Neuronal stem cell (in vitro differentiated cells): ENCODE results near the gene SUSD1.

Experiments used
- DNase-seq: peaks from one replicate; pipeline ENCODE4 v3.0.0-alpha.2; 2013; ENCODE audit warnings: low spot score
- H2AFZ ChIP-seq: one replicate; pipeline ENCODE4 v1.6.1; 2013; ENCODE audit warnings: mild to moderate bottlenecking, low read length, inconsistent platforms
- H2AK5ac ChIP-seq: 2 replicates; pipeline ENCODE4 v1.6.1; 2013; ENCODE audit warnings: low read depth, mild to moderate bottlenecking, inconsistent platforms, low read length, moderate library complexity, mixed read lengths
- H2BK120ac ChIP-seq: 2 replicates; pipeline ENCODE4 v1.6.1; 2013; ENCODE audit warnings: low read depth, mild to moderate bottlenecking, inconsistent platforms, low read length, moderate library complexity, mixed read lengths
- H2BK12ac ChIP-seq: one replicate; pipeline ENCODE4 v1.6.1; 2013; ENCODE audit warnings: low read length, inconsistent platforms
- H2BK15ac ChIP-seq: 2 replicates; pipeline ENCODE4 v1.6.1; 2013; ENCODE audit warnings: mild to moderate bottlenecking, low read length, inconsistent platforms, mixed read lengths
- H2BK5ac ChIP-seq: one replicate; pipeline ENCODE4 v1.6.1; 2013; ENCODE audit warnings: inconsistent platforms, mild to moderate bottlenecking, low read length, moderate library complexity
- H3K14ac ChIP-seq: one replicate; pipeline ENCODE4 v1.6.1; 2013; ENCODE audit warnings: low read length, inconsistent platforms
- H3K18ac ChIP-seq: 2 replicates; pipeline ENCODE4 v1.6.1; 2013; ENCODE audit warnings: low read length, inconsistent platforms
- H3K23ac ChIP-seq: 2 replicates; pipeline ENCODE4 v1.6.1; 2013; ENCODE audit warnings: low read depth, mild to moderate bottlenecking, mixed read lengths, low read length, inconsistent platforms; ENCODE audit not compliant: poor library complexity
- H3K27ac ChIP-seq: replicated peaks from 3 replicates; pipeline ENCODE4 v1.5.1; 2013; ENCODE audit warnings: low read length, inconsistent platforms
- H3K27me3 ChIP-seq, 3 experiments: 2 replicates each; pipeline ENCODE4 v1.6.1; 2013; ENCODE audit warnings: low read length in 3 of 3, mild to moderate bottlenecking in 2 of 3, inconsistent platforms in 1 of 3, low read depth in 1 of 3, mixed read lengths in 1 of 3, moderate library complexity in 1 of 3; ENCODE audit not compliant: control insufficient read depth in 3 of 3, insufficient read depth in 3 of 3
- H3K36me3 ChIP-seq, 2 donors: replicated peaks in 1 of 2; 2 replicates each; pipeline ENCODE4 v1.6.1; 2013; ENCODE audit warnings: low read length in 2 of 2; ENCODE audit not compliant: control insufficient read depth in 2 of 2, insufficient read depth in 2 of 2
- H3K4ac ChIP-seq: 2 replicates; pipeline ENCODE4 v1.6.1; 2013; ENCODE audit warnings: inconsistent platforms, mild to moderate bottlenecking, low read length, moderate library complexity
- H3K4me1 ChIP-seq, 2 donors: 1 replicate in 1 of 2; 2 replicates in 1 of 2; pipeline ENCODE4 v1.6.1; 2013; ENCODE audit warnings: low read length in 2 of 2, low read depth in 1 of 2; ENCODE audit not compliant: control insufficient read depth in 2 of 2, insufficient read depth in 1 of 2
- H3K4me2 ChIP-seq: one replicate; pipeline ENCODE4 v1.6.1; 2013; ENCODE audit warnings: mild to moderate bottlenecking, low read length, inconsistent platforms; ENCODE audit not compliant: insufficient read depth, poor library complexity, severe bottlenecking
- H3K4me3 ChIP-seq, 2 donors: 2 replicates each; pipeline ENCODE4 v1.5.1; 2013; ENCODE audit warnings: low read length in 2 of 2, mild to moderate bottlenecking in 2 of 2, inconsistent platforms in 1 of 2, moderate library complexity in 1 of 2
- H3K79me1 ChIP-seq: one replicate; pipeline ENCODE4 v1.6.1; 2013; ENCODE audit warnings: low read depth, mild to moderate bottlenecking, inconsistent platforms, low read length, moderate library complexity
- H3K9ac ChIP-seq: one replicate; pipeline ENCODE4 v1.6.1; 2013; ENCODE audit warnings: mild to moderate bottlenecking, low read depth, low read length, inconsistent platforms; ENCODE audit not compliant: poor library complexity
- H3K9me3 ChIP-seq, 2 donors: replicated peaks in 1 of 2; 2 replicates each; pipeline versions ENCODE3 to v1.6.1; 2013; ENCODE audit warnings: low read length in 2 of 2, mild to moderate bottlenecking in 2 of 2, inconsistent platforms in 1 of 2, low read depth in 1 of 2, mixed read lengths in 1 of 2, moderate library complexity in 1 of 2; ENCODE audit not compliant: control insufficient read depth in 2 of 2, insufficient read depth in 1 of 2
- H4K8ac ChIP-seq: one replicate; pipeline ENCODE4 v1.6.1; 2013; ENCODE audit warnings: low read depth, mild to moderate bottlenecking, inconsistent platforms, low read length, moderate library complexity
- H4K91ac ChIP-seq: one replicate; pipeline ENCODE4 v1.6.1; 2013; ENCODE audit warnings: low read length, low read depth, mild to moderate bottlenecking, inconsistent platforms; ENCODE audit not compliant: poor library complexity
- WGBS, 2 donors: extraction: QIAGEN DNeasy Blood & Tissue Kit; methylation state at CpG; one replicate each; pipeline ENCODE4 v1.1.7; 2013; ENCODE audit warnings: missing lambda C conversion rate in 2 of 2, mixed read lengths in 1 of 2; ENCODE audit not compliant: insufficient read length in 2 of 2, insufficient replicate concordance in 1 of 2; ENCODE audit errors: extremely low coverage in 2 of 2; 5-methylcytosine and 5-hydroxymethylcytosine counted together

SUSD1 gene

GRCh38 chr9:112118009-112118408, 57.1 kb downstream of the SUSD1 start:
- no peak overlapping the region for H2AK5ac ChIP-seq
- H3K9ac ChIP-seq, result no peak overlapping the region
- no peaks in the 10 kb centered on the region for H3K27me3 ChIP-seq
- no peaks in the 10 kb centered on the region for H3K9me3 ChIP-seq
- H3K18ac ChIP-seq, result no peak overlapping the region
- H3K4me1 ChIP-seq, result peaks cover 0 to 5% of the 10 kb centered on the region in 2 donors
- no peak for DNase-seq
- no peak overlapping the region for H2BK120ac ChIP-seq
- H2AFZ ChIP-seq, result no peak overlapping the region
- no peak overlapping the region for H3K4me3 ChIP-seq
- no peak overlapping the region for H2BK12ac ChIP-seq
- H4K91ac ChIP-seq, result no peak overlapping the region
- no peaks in the 10 kb centered on the region for H3K36me3 ChIP-seq
- no peak overlapping the region for H3K14ac ChIP-seq
- H3K4me2 ChIP-seq, result no peak overlapping the region
- H4K8ac ChIP-seq, result no peak overlapping the region
- no peak overlapping the region for H3K27ac ChIP-seq
- H3K4ac ChIP-seq, result no peak overlapping the region
- H3K23ac ChIP-seq, result no peak overlapping the region
- WGBS, 2 donors, result no CpG with 5 or more reads among the region's 1 CpG
- no peak overlapping the region for H2BK15ac ChIP-seq
- H3K79me1 ChIP-seq, result no peaks in the 10 kb centered on the region
- H2BK5ac ChIP-seq, result no peak overlapping the region

DNA sequence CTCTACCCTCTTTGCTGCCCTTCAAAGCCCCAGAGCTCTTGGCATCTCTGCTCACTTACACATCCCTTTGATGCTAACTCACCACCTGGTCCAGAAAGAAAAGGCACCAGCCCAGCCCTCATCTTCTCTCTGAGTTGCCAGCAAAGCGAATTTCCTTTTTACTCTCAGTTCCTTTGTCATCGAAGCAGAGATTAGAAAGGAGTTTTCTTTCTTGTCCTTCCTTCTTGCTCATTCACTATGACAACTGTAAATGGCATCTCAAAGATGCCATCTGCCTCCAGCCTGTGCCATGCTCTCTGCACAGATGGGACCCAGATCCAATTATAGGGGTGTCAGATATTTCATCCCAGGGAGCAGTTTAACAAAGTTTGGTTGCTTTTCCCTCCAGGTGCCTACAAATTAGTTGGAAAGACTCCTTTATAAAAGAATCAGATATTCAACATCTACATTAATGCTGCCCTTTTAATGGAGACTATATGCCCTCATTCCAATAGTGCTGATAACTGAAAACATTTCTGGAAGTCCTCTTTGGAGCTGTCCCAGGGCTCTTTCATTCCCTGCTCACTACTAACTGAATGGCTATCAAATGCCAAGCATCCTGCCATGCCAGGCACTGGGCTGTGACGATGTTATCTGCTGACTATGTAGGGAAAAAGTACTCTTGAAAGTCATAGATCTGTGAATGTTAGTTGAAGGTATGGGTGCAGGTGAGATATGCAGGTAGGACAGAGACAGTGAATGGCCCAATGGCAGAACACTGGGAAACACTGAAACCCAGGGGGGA, 58.9 kb downstream of the SUSD1 start:
- no peak overlapping the region for H2BK120ac ChIP-seq
- no peak overlapping the region for H2BK5ac ChIP-seq
- H3K36me3 ChIP-seq, result no peaks in the 10 kb centered on the region
- H3K18ac ChIP-seq, result no peak overlapping the region
- H3K4me2 ChIP-seq, result no peak overlapping the region
- H4K91ac ChIP-seq, result no peak overlapping the region
- no peak overlapping the region for H3K9ac ChIP-seq
- no peak for DNase-seq
- no peak overlapping the region for H3K23ac ChIP-seq
- no peak overlapping the region for H4K8ac ChIP-seq
- no peak overlapping the region for H3K4ac ChIP-seq
- no peak overlapping the region for H2AFZ ChIP-seq
- no CpG with 5 or more reads among the region's 3 CpGs for WGBS, 2 donors
- H3K4me3 ChIP-seq, result no peak overlapping the region
- no peaks in the 10 kb centered on the region for H3K27me3 ChIP-seq
- no peaks in the 10 kb centered on the region for H3K79me1 ChIP-seq
- H3K9me3 ChIP-seq, result no peaks in the 10 kb centered on the region
- H3K27ac ChIP-seq, result no peak overlapping the region
- H3K4me1 ChIP-seq, result peaks cover 0 to 4% of the 10 kb centered on the region in 2 donors
- no peak overlapping the region for H3K14ac ChIP-seq
- H2AK5ac ChIP-seq, result no peak overlapping the region
- no peak overlapping the region for H2BK12ac ChIP-seq
- no peak overlapping the region for H2BK15ac ChIP-seq

- no peak overlapping the region for H3K4ac ChIP-seq
- H2AFZ ChIP-seq, result no peak overlapping the region
- H3K23ac ChIP-seq, result no peak overlapping the region
- H2BK5ac ChIP-seq, result no peak overlapping the region
- no peak overlapping the region for H3K27ac ChIP-seq
- no peak overlapping the region for H3K14ac ChIP-seq
- H3K27me3 ChIP-seq, result no peaks in the 10 kb centered on the region
- no peaks in the 10 kb centered on the region for H3K36me3 ChIP-seq
- no peaks in the 10 kb centered on the region for H3K4me1 ChIP-seq
- no peak overlapping the region for H2BK15ac ChIP-seq
- H3K9me3 ChIP-seq, result no peaks in the 10 kb centered on the region
- no peak overlapping the region for H2AK5ac ChIP-seq
- H2BK12ac ChIP-seq, result no peak overlapping the region
- no peak overlapping the region for H3K4me2 ChIP-seq
- no peak overlapping the region for H3K18ac ChIP-seq
- H4K91ac ChIP-seq, result no peak overlapping the region
- H3K4me3 ChIP-seq, result no peak overlapping the region
- WGBS, 2 donors, result no CpG with 5 or more reads among the region's 3 CpGs
- DNase-seq, result no peak
- H4K8ac ChIP-seq, result no peak overlapping the region
- H3K9ac ChIP-seq, result no peak overlapping the region
- H2BK120ac ChIP-seq, result no peak overlapping the region
- H3K79me1 ChIP-seq, result no peaks in the 10 kb centered on the region
These were observed 60.0 kb downstream of the SUSD1 start for GRCh38 chr9:112115109-112115508.

GRCh38 chr9:112112941-112113681, 62.0 kb downstream of the SUSD1 start:
- H3K9ac ChIP-seq, result no peak overlapping the region
- H2BK5ac ChIP-seq, result no peak overlapping the region
- H3K4ac ChIP-seq, result no peak overlapping the region
- H3K79me1 ChIP-seq, result no peaks in the 10 kb centered on the region
- DNase-seq, result no peak
- H4K91ac ChIP-seq, result no peak overlapping the region
- no peak overlapping the region for H3K4me3 ChIP-seq
- H2BK12ac ChIP-seq, result no peak overlapping the region
- no peak overlapping the region for H3K23ac ChIP-seq
- no peak overlapping the region for H2BK15ac ChIP-seq
- no peak overlapping the region for H2BK120ac ChIP-seq
- H2AFZ ChIP-seq, result no peak overlapping the region
- H3K27me3 ChIP-seq, result no peaks in the 10 kb centered on the region
- H2AK5ac ChIP-seq, result no peak overlapping the region
- H4K8ac ChIP-seq, result no peak overlapping the region
- WGBS, 2 donors, result no CpG with 5 or more reads among the region's 4 CpGs
- no peaks in the 10 kb centered on the region for H3K4me1 ChIP-seq
- H3K27ac ChIP-seq, result no peak overlapping the region
- no peak overlapping the region for H3K18ac ChIP-seq
- no peaks in the 10 kb centered on the region for H3K9me3 ChIP-seq
- H3K36me3 ChIP-seq, result no peaks in the 10 kb centered on the region
- H3K4me2 ChIP-seq, result no peak overlapping the region
- H3K14ac ChIP-seq, result no peak overlapping the region
